GM04504 (cell line): ENCODE results near the gene AGPAT2.

Source experiments
- DNase-seq: peaks from one replicate; pipeline ENCODE4 v3.0.0-alpha.2; 2012; ENCODE audit warnings: low read depth

AGPAT2 gene

DNA sequence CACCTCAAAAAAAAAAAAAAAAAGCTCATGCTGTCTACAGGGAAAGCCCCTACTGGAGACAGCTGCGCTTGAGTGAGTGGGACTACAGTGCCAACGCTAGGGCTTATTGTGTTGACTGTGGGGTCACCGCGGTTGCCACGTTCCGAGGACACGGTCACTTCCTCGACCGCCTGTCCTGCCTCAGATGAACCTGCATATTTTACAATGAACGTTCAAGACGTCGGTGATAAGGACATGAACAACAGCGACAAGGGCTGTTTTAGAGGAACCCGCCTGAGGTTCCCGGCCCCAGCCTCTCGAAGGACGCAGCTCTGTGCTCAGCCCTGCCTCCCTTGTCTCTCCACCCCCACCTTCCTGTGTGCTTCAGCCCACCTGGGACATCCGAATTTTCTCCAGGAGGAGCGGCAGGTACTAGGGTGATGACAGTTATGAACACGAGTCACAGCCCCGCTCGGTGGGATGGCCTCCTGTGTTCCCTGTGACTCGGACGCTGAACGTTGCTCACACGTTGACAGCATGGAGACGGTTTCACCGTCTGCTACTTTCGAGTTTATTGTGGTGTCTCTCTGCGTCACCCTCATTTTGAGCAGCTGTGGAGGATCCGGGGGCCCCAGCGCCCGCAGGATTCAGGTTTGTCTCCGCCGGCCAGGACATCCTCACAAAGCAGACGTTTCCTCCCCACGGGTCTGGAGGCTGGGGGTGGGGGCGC is 13.9 kb upstream of the AGPAT2 start:
- no peak for DNase-seq

DNA sequence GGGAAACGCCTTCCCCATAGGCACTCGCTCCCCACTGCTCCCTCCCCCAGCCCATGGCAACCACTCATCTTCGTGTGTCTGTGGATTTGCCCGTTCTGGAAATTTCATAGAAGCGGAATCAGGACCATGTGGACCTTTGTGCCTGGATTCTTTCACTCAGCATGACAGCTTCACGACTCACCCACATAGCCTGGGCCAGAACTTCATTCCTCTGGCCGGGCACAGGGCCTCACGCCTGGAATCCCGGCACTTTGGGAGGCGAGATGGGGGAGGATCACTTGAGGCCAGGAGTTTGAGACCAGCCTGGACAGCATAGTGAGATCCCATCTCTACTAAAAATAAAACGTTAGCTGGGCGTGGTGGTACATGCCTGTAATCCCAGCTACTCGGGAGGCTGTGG is 13.0 kb upstream of the AGPAT2 start:
- DNase-seq = no peak

DNA sequence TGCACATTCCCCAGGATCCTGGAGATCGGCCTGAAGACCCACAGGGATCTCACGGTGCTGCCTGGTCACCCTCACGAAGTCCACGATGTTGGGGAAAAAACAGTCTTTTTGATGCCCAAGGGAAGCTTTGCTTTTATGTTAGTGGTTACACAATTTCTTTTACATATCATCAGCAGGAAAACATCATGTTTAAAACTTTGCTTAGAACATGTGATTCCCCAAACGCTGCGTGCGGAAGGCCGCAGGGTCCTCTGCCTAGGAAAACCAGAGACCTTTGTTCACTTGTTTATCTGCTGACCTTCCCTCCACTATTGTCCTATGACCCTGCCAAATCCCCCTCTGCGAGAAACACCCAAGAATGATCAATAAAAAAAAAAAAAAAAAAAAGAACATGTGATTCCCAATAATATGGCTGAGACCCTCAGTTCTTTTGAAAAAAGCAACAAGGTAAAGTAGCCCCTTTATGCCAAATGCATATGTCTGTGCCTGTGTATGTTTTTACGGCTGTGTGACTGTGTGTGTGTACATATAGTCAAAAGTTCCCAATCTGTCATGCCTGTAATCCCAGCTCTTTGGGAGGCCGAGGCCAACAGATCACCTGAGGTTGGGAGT is 11.5 kb upstream of the AGPAT2 start:
- no peak for DNase-seq

DNA sequence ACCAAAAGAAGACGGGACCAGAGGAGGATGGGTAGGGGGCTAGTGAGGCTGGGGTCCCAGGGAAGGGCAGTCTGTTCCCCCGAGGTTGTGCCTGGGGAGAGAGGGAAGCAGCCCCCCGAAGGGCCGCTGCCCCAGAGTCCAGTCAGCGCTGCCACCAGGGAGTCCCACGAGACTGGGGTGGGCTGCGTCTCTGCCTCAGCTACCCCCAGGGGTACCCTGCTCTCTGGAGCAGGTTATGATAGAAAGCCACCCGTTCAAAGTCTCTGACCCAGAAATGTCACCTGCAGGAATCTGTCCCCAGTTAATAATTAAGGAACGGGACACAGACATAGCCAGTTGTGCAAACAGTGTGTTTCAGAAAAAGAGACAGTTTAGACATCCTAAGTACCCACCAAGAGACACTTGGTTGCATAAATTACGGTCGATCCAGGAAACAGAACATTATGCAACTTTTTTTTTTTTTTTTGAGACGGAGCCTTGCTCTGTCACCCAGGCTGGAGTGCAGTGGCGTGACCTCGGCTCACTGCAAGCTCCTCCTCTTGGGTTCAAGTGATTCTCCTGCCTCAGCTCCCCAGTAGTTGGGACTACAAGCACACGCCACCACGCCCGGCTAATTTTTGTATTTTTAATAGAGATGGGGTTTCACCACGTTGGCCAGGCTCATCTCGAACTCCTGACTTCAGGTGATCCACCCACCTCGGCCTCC is 10.7 kb upstream of the AGPAT2 start:
- no peak for DNase-seq

DNA sequence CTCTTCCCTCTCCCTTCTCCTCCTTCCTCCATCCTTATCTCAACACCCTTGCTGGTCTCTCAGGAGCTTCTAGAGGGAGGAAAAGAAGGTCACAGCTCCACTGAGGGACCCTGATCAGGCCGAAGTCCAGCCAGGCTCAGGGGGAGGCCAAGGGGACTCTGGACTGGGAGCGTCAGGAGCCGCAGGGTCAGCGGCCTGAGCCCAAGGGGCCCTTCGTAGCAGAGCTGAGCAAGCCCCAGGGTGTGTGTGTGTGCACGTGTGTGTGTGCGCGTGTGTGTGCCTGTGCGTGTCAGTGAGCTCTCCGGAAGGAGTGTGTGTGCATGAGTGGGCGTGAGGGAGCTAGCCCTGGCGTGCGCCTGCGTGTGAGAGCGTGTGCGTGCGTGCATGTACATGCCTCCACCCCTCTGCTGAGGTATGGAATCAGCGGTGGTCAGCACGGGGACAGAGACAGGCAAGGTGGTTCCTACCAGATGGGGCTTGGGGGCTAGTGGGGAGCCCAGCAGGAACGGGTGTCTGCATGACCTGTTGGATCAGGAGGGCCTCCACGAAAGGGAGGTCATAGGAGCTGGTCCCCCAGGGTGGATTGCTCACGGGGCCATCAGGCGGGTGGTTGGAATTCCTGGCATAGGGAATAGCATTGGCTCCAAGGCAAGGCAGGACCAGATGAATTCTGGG is 10.0 kb upstream of the AGPAT2 start:
- DNase-seq = no peak

DNA sequence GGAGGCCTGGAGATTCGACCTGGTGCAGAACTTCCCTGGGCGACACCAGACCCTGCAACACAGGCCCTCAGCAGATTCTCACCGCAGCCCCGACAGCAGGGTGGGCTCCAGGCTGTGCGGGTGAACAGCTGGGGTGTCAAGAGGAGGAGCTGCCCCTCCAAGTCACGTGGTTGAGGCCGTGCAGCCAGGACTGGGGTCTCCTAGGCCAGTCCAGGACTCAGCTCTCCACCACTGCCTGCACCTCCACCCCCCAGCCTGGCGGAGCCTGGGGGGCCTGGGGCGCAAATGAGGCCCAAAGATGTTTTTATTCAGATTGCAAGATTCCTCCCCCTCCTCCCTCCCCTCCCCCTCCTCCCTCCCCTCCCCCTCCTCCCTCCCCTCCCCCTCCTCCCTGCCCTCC is 9.2 kb upstream of the AGPAT2 start:
- DNase-seq = no peak

DNA sequence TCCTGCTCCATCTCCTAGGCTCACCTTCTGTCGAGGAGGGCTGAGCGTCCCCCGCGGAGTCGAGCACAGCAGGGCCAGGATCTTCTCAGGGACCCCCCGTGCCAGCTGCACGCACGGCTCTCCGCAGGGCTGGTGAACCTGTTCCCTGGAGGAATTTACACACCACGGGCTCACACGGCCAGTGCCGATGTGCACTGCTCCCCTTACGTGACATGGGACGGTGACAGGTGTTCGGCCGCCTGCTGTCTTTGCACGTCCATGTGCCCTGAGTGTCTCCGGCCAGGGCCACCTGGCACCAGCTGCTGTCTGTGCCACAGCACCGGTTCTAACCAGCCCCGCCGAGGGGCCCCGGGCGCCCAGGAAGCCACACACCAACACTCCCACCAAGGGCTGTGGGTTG is 8.7 kb upstream of the AGPAT2 start:
- DNase-seq = no peak

DNA sequence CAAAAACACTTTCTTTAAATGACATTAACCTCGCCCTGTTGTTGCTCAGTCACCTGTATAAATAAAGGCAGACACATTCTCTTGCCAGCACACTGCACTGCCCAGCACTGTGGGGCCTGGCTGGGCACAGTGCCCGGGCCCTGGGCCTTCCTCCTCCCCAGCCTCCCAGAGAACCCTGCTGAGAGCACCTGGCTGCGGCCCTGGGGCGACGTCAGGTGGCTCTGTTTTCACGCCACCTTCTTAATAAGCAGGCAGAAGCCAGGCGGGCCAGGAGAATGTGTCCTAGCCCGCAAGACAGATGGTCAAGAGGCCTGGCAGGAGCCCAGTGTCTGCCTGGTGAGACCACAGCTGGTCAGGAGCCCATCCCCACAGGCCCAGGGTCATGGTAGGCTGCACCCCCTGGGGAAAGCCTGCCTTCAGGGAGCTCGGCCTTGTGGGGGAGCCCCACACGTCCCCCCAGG is 8.2 kb upstream of the AGPAT2 start:
- no peak for DNase-seq

DNA sequence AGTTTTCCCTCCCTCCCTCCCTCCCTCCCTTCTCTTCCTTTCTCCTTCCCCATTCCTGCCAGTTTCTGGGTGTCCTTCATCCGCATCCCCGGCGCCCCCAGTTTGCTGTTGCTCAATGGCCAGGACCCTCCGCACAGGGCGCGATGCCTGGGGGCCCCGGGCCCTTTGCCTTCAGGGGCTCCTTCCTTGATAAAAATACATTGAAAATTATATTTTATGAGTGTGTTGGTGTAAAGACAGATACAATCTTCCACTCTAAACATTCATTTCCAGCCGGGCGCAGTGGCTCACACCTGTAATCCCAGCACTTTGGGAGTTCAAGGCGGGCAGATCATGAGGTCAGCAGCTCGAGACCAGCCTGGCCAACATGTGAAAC is 7.6 kb upstream of the AGPAT2 start:
- DNase-seq = no peak

DNA sequence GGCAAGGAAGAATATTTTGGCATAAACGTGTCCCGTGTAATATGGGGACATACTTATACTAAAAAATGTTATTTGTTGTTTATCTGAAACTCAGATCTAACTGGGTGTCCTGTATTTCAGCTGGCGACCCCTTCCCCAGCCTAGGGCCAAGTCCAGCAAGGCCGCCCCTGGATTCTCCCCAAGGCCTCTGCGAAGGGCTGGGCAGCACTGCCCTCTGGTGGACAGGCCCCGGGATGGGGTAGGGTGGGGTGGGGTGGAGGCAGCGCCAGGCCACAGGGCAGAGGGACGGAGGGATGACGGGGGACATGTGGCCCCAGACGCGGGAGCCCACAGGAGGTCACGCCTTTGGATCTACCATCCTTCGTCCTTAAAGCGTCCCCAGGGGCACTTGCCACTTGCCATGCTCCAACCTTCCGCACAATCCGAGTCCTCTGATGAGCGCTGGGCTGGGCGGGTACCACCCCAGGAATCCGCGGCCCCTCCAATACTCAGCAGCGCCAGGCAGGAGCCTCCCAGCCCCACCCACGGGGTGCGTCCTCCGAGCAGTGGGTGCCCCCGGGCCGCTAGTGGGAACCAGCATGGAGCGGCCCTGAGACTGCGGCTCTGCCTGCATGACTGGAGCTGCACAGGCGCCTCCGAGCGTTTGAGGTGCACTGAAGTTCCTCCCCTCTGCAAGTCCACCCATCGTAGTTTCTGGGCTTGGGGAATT is 7.1 kb upstream of the AGPAT2 start:
- no peak for DNase-seq

DNA sequence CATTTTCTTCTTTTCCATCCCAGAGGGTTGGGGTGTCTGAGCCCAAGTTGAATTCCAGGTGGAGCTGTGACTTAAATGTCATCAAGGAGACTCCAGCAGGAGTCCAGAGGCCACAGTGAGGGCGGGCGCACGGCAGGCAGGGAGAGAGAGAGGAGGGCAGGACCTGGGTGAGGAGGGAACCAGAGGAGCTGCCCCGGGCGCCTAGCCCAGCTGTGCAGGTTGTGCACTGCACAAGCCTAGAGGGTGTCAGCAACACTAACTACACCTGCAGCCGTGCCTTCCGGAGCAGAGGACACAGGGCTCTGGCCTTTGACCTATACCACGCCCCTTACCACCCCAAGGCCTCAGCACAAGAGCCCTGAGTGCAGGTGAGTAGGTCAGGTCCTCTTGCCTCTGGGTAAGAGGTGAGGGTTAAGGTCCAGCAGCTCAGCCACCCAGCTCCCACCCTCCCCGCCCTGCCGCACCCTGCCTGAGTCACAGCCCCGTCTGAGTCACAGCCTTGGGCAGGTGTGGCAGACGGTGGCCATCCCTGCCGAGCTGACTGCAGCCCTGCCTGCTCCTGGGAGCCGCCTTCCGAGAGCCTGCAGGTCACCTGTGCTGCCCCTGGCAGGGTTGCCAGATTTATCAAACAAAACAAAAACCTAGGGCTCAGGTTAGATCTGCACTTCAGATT is 6.4 kb upstream of the AGPAT2 start:
- DNase-seq = no peak

DNA sequence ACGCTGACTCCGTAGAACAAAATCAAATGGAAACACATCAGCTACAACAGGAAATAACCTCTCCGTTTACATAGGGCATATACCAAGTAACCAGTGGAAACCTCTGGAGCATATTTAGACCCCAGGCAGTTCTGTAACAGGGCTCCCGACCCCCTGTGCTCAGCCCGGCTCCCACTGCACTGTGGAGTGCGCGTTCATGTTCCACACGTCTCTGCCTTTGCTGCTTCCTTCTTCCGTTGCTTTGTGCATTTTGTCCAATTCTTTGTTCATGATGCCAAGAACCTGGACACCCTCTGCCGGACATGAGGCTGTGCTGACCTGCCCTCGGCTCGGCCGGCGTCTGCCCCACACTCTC is 5.9 kb upstream of the AGPAT2 start:
- DNase-seq = no peak

DNA sequence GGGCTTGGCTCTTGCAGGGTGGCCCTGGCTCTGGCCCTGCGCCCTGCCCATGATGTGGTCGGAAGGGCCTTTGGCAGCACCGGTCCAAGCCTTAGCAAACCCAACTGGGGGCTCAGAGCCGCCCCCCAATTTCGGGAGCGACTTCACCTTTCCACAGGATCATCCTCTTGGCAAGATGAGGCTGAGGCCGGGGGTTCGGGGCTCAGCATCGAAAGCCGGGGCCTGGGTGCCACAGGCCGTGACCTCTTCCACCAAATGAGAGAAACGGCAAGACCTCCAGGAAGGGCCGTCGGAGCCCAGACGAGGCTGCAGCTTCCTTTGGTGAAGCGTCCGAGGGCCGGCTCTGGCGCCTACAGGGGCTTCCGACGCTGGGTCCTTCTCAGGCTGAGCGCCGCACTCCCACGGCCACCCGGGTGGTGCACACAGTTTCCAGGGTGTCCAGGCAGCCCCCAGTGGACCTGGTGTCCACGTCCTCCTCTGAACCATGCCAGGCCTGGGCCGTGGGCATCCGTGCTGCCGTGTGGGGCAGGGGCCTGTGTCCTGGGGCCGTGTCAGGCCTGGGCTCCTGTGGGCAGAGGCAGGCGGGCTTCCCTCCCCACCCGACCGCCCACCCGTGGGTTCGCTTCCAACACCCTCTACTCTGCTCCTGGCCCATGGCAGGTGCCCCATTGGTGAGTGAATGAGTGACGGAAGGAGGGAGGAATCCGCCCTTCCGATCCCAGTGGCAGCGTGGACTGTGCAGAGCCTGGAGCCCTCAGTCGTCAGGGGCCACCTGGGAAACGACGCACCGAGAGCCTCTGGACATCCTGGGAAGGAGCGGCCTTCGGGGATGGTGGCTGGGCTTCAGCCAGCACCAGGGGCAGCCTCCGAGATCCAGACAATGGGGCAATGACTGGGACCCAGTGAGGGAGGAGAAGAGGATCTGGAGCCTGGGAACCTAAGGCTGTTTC is 5.2 kb upstream of the AGPAT2 start:
- no peak for DNase-seq

DNA sequence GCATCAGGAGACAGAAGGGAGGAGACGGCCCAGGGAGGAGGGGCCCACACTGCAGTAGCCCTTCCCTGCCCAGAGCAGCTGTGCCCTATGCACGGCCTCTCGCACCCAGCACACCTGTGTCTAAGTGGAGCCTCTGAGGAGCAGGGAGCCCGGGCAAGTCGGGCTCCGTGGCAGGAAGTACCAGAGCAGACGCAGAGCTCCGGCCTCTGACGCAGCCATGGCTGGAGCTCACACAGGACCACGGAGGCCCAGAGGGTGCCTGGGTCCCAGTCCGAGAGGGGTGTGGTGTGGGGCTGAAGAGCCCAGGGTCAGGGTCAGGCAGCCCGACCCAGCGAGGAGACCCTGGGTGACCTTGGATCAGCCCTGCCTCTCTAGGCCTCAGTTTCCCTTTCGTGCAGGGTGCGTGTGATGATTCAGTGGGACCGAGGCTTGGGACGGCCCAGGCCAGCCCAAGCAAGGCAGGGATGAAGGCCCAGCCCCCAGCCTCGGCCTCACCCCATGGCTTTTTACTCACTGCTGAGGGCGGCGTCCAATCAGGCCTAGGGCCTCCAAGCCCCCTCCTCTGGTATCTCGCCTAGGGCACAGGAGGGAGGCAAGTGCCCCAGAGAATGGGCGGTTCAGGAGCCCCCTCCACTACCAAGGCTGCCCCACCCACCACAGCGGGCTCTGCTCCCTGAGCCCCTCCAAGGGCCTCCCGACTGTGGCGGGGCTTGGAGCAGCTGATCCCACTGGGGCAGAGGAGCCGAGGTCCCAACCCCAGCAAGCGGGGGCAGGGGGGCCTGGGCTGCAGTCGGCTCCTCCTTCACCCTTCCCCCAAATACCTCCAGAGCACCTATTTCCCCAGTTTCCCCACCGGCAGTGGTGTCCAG is 4.3 kb upstream of the AGPAT2 start:
- no peak for DNase-seq

DNA sequence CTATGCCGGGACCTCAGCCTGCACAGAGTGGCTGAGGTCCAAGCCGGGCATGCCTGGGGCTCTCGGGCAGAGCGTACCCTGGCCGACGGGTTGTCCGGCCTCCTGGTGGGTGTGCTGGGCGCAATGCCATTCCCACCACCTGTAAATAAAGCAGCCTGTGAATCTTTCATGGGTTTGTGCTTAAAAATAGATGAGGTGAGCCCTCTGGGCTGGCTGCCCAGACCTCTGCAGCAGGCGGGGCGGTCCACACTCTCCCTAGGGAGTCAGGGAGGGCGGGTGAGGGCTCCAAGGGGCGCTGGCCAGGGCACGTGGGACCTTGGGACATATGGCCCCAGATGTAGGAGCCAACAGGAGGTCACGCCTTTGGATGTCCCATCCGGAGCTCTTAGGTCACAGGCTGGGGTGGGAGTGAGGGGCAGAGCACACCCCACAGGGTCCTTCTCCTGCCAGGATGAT is 3.6 kb upstream of the AGPAT2 start:
- DNase-seq = no peak

DNA sequence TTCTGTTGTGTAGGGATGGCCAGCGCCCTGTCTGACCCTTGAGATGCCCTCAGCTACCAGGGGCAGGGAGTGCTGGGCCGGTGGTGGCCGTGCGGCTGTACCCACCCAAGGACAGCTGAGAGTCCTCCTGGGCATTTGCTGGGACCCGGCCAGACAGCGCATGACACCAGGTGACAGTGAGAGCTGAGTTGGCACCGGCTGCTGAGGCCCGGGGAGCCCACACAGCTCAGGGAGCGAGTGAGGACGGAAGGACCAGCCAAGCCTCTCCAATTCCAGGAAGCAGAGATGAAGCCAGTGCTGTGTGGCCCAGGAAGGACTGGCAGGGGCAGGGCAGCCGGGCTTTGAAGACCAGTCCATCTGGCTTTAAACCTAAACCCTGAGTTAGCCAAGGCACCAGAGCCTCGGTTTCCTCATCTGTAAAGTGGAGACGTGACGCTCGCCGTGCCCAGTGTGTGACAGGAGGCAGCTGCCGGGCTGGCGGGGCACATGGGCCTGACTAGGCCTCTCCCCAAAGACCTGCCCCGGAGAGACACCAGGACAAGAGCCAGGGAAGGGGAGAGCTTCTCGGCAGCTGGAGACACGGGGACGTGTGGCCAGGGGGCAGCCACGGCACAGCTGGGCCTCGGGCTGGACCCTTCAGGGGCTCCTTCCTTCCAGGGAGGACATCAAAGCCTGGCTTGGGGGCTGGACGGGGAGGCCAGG is 3.0 kb upstream of the AGPAT2 start:
- no peak for DNase-seq

DNA sequence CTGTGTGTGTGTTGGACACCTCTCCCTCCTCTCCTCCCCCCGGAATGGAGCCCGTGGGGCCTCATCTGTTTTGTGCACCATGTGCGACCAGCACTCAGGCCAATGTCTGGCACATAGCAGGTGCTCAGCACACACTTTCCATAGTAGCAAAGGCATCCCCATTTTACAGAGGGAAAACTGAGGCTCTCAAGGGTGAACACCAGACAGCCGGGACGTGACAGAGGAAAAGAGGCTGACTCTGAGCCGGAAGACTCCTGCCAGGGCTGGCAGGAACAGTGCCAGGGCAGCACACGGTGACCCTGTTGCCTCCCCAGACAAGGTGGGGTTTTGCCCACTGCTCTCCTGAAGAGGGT is 1.8 kb upstream of the AGPAT2 start:
- DNase-seq = no peak

DNA sequence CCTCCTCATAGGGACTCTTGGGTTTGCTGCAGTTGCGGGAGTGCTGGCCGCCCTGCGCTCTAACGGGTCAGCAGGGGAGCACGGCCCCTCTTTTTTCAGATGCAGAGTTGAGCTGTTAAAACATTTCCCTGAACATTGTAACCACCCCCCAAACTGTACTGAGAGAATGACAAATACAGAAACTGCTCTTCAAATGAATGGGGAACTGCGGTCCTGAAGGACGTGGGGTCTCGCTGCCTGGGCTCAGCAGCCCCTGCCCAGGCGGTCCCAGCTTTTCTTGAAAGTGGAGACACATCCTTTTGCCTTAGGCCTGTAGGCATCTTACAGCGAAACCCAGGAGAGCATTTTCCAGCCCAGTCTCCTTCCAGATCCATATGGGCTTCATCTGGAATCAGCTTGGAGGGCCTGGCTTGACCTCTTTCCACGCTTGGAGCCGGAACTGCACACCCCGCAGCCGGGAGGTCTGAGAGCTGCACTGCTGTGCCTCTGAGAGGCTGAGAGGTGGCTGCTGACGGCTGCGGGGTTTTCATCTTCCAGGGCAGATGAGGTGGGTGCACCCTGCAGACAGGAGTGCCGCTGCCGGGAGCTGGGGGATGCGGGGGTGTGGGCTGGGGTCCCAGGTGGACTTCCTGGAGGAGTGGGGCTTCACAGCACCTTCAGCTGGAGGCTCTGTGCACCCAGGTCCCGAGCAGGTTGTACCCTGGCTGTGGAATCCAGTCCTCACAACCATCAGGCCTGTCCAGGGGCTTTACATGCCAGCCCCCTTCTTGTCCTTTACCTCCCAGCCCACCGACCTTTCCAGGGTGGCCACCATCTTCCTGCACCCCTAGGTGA is 1.2 kb upstream of the AGPAT2 start:
- no peak for DNase-seq
